CD8-positive, alpha-beta memory T cell (primary cell): ENCODE measurements around the gene LCTL. TPM values are rescaled to one million over a fixed set of nuclear protein-coding genes. Genes with fewer than 3 reads are reported as not detected.

ENCODE experiments used
- CTCF ChIA-PET: fragments of 350-600 bp; sonication (Branson Sonifier 250); formaldehyde crosslinking; loops from one replicate; lab custom pipeline; 2021; ENCODE audit warnings: antibody characterized with exemption; lab: Charles Lee
- POLR2A ChIA-PET: fragments of 350-600 bp; sonication (Branson Sonifier 250); formaldehyde crosslinking; loops from one replicate; lab custom pipeline; 2021; ENCODE audit warnings: antibody characterized with exemption; lab: Charles Lee
- DNase-seq, 5 donors: peaks; one replicate each; pipeline versions ENCODE4 v3.0.0 to v3.0.0-alpha.2; 2020 to 2022; ENCODE audit warnings: mixed read lengths in 1 of 5
- H3K27ac ChIP-seq: one replicate; pipeline ENCODE4 v1.7.0; 2013; ENCODE audit warnings: low read depth, mild to moderate bottlenecking, low read length, moderate library complexity
- H3K27me3 ChIP-seq: 2 replicates; pipeline ENCODE4 v1.7.0; 2013; ENCODE audit warnings: low read length, mild to moderate bottlenecking; ENCODE audit not compliant: insufficient read depth, poor library complexity, severe bottlenecking
- H3K36me3 ChIP-seq: 2 replicates; pipeline ENCODE4 v1.7.0; 2013; ENCODE audit warnings: mild to moderate bottlenecking, low read length, moderate library complexity; ENCODE audit not compliant: insufficient read depth
- H3K4me1 ChIP-seq: 2 replicates; pipeline ENCODE4 v1.7.0; 2013; ENCODE audit warnings: mild to moderate bottlenecking, low read length, moderate library complexity; ENCODE audit not compliant: insufficient read depth
- H3K4me3 ChIP-seq: 2 replicates; pipeline ENCODE4 v1.7.0; 2013; ENCODE audit warnings: mild to moderate bottlenecking, low read length
- H3K9me3 ChIP-seq: 2 replicates; pipeline ENCODE4 v1.7.0; 2013; ENCODE audit warnings: mild to moderate bottlenecking, low read length
- H3K27ac Mint-ChIP-seq, 8 donors: one replicate each; pipeline ENCODE4 v1.8.0; 2020 to 2021; ENCODE audit warnings: mixed read lengths in 8 of 8, mild to moderate bottlenecking in 6 of 8, inconsistent platforms in 3 of 8, moderate library complexity in 3 of 8
- H3K27me3 Mint-ChIP-seq, 2 donors: one replicate each; pipeline ENCODE4 v1.8.0; 2020 to 2021; ENCODE audit warnings: mixed read lengths in 2 of 2, mild to moderate bottlenecking in 1 of 2, moderate library complexity in 1 of 2
- H3K36me3 Mint-ChIP-seq, 3 donors: one replicate each; pipeline ENCODE4 v1.8.0; 2020 to 2021; ENCODE audit warnings: mixed read lengths in 3 of 3, inconsistent platforms in 1 of 3, mild to moderate bottlenecking in 1 of 3
- H3K4me1 Mint-ChIP-seq, 3 donors: one replicate each; pipeline ENCODE4 v1.8.0; 2020 to 2021; ENCODE audit warnings: mixed read lengths in 3 of 3, inconsistent platforms in 1 of 3, mild to moderate bottlenecking in 1 of 3
- H3K4me3 Mint-ChIP-seq, 7 donors: one replicate each; pipeline ENCODE4 v1.8.0; 2020 to 2021; ENCODE audit warnings: mixed read lengths in 7 of 7, mild to moderate bottlenecking in 6 of 7, moderate library complexity in 4 of 7, inconsistent platforms in 2 of 7
- H3K9me3 Mint-ChIP-seq, 5 donors: one replicate each; pipeline ENCODE4 v1.8.0; 2020 to 2022; ENCODE audit warnings: mixed read lengths in 5 of 5, mild to moderate bottlenecking in 3 of 5, moderate library complexity in 2 of 5, inconsistent platforms in 1 of 5
- polyA plus RNA-seq: library from polyadenylated mRNA; unstranded; fragments of 300-500 nt; fragmentation: Illumina TruSeq; gene quantifications from one replicate; pipeline ENCODE4 v1.2.3, GENCODE V29; 2021
- total RNA-seq, 2 experiments: library from RNA; stranded (reverse); gene quantifications; one replicate each; pipeline ENCODE4 v1.2.3, GENCODE V29; 2021

Gene LCTL
- total RNA-seq, result not detected
- not detected for polyA plus RNA-seq

- H3K9me3 ChIP-seq, result no peaks in the 10 kb centered on the region
- H3K36me3 Mint-ChIP-seq, result no peaks in the 10 kb centered on the region
Observed at GRCh38 chr15:66565741-66566144, at the start of gene LCTL. LCTL (minus strand) TSS chr15:66565998; CDS start chr15:66565365, 633 bp downstream.

GRCh38 chr15:66614951-66615760 lies 49.4 kb upstream of the LCTL start:
- CTCF ChIA-PET, result no interaction called here
- H3K36me3 Mint-ChIP-seq, result no peaks in the 10 kb centered on the region
- no peak overlapping the region for H3K27ac Mint-ChIP-seq
- no peak for DNase-seq
- no peaks in the 10 kb centered on the region for H3K27me3 ChIP-seq
- no peak overlapping the region for H3K4me3 Mint-ChIP-seq
- no peak overlapping the region for H3K4me3 ChIP-seq
- H3K36me3 ChIP-seq, result no peaks in the 10 kb centered on the region
- no peak overlapping the region for H3K27ac ChIP-seq
- peaks cover 0 to 4% (median 0%) of the 10 kb centered on the region in 3 donors for H3K4me1 Mint-ChIP-seq
- no peaks in the 10 kb centered on the region for H3K9me3 Mint-ChIP-seq
- POLR2A ChIA-PET, result no interaction called here
- H3K9me3 ChIP-seq, result no peaks in the 10 kb centered on the region
- H3K4me1 ChIP-seq, result peaks cover 3% of the 10 kb centered on the region
- peaks cover 6 to 11% of the 10 kb centered on the region in 2 donors for H3K27me3 Mint-ChIP-seq

More at GRCh38 chr15:66565741-66566144, at the start of gene LCTL:
- Mint-ChIP-seq H3K9me3 (no peaks in the 10 kb centered on the region), H3K4me1 (peaks cover 5 to 6% (median 6%) of the 10 kb centered on the region in 3 donors), H3K27ac (peak within 1 kb of the TSS in 2 of 8 donors; percentile 50 to 82), H3K4me3 (peak within 1 kb of the TSS in 2 of 7 donors; percentile 41 to 49), H3K27me3 (peaks cover 0 to 4% of the 10 kb centered on the region in 2 donors)
- POLR2A ChIA-PET, result interaction anchor here (0.5 kb wide), 1 partner anchor 1019 kb away, joined by 4 read pairs; no protein-coding TSS in a partner anchor
- Histone ChIP-seq H3K27me3 (no peaks in the 10 kb centered on the region), H3K4me3 (no peak within 1 kb of the TSS), H3K4me1 (no peaks in the 10 kb centered on the region), H3K36me3 (no peaks in the 10 kb centered on the region), H3K27ac (no peak within 1 kb of the TSS)
- DNase-seq, result no peak
- CTCF ChIA-PET, result interaction anchor here (0.8 to 1.2 kb wide), 2 partner anchors 11 to 441 kb away, joined by 3 read pairs; no protein-coding TSS in a partner anchor

- DNase-seq, result no peak
- H3K4me1 ChIP-seq, result peaks cover 3% of the 10 kb centered on the region
- H3K27me3 Mint-ChIP-seq, result peaks cover 0 to 6% of the 10 kb centered on the region in 2 donors
- ChIA-PET POLR2A (no interaction called here), CTCF (no interaction called here)
- H3K36me3 ChIP-seq, result no peaks in the 10 kb centered on the region
- no peaks in the 10 kb centered on the region for H3K9me3 Mint-ChIP-seq
- no peaks in the 10 kb centered on the region for H3K27me3 ChIP-seq
- no peak overlapping the region for H3K27ac Mint-ChIP-seq
- H3K4me3 Mint-ChIP-seq, result no peak overlapping the region
- no peak overlapping the region for H3K27ac ChIP-seq
- no peak overlapping the region for H3K4me3 ChIP-seq
- H3K4me1 Mint-ChIP-seq, result peaks cover 0 to 4% (median 0%) of the 10 kb centered on the region in 3 donors
- H3K9me3 ChIP-seq, result no peaks in the 10 kb centered on the region
- no peaks in the 10 kb centered on the region for H3K36me3 Mint-ChIP-seq
Observed at GRCh38 chr15:66614456-66614855, 48.7 kb upstream of the LCTL start.

- Mint-ChIP-seq H3K27me3 (peaks cover 0 to 2% of the 10 kb centered on the region in 2 donors), H3K9me3 (no peaks in the 10 kb centered on the region), H3K27ac (peak overlapping the region in 1 of 8 donors; percentile 12), H3K4me3 (no peak overlapping the region), H3K4me1 (peaks cover 0 to 4% (median 0%) of the 10 kb centered on the region in 3 donors), H3K36me3 (no peaks in the 10 kb centered on the region)
- no peak overlapping the region for H3K4me3 ChIP-seq
- H3K27ac ChIP-seq, result no peak overlapping the region
- DNase-seq, result no peak
- ChIA-PET CTCF (no interaction called here), POLR2A (no interaction called here)
- no peaks in the 10 kb centered on the region for H3K9me3 ChIP-seq
- H3K27me3 ChIP-seq, result no peaks in the 10 kb centered on the region
- H3K36me3 ChIP-seq, result no peaks in the 10 kb centered on the region
- peaks cover 3% of the 10 kb centered on the region for H3K4me1 ChIP-seq
Observed at GRCh38 chr15:66613743-66614142, 47.9 kb upstream of the LCTL start.

GRCh38 chr15:66611257-66612053 lies 45.7 kb upstream of the LCTL start:
- Histone ChIP-seq H3K36me3 (no peaks in the 10 kb centered on the region), H3K4me3 (no peak overlapping the region), H3K27me3 (no peaks in the 10 kb centered on the region), H3K4me1 (peaks cover 3% of the 10 kb centered on the region), H3K9me3 (no peaks in the 10 kb centered on the region), H3K27ac (no peak overlapping the region)
- H3K27ac Mint-ChIP-seq, result no peak overlapping the region
- POLR2A ChIA-PET, result no interaction called here
- DNase-seq, result no peak
- peaks cover 0 to 4% (median 0%) of the 10 kb centered on the region in 3 donors for H3K4me1 Mint-ChIP-seq
- no peaks in the 10 kb centered on the region for H3K36me3 Mint-ChIP-seq
- CTCF ChIA-PET, result no interaction called here
- H3K27me3 Mint-ChIP-seq, result no peaks in the 10 kb centered on the region
- H3K9me3 Mint-ChIP-seq, result no peaks in the 10 kb centered on the region
- H3K4me3 Mint-ChIP-seq, result no peak overlapping the region

- H3K27ac ChIP-seq, result no peak overlapping the region
- H3K4me1 ChIP-seq, result peaks cover 3% of the 10 kb centered on the region
- H3K27me3 ChIP-seq, result no peaks in the 10 kb centered on the region
- no peak for DNase-seq
- no peaks in the 10 kb centered on the region for H3K36me3 ChIP-seq
- H3K27me3 Mint-ChIP-seq, result no peaks in the 10 kb centered on the region
- peak overlapping the region in 1 of 8 donors; percentile 43 for H3K27ac Mint-ChIP-seq
- no peaks in the 10 kb centered on the region for H3K36me3 Mint-ChIP-seq
- no peaks in the 10 kb centered on the region for H3K9me3 Mint-ChIP-seq
- no peak overlapping the region for H3K4me3 Mint-ChIP-seq
- POLR2A ChIA-PET, result no interaction called here
- H3K4me1 Mint-ChIP-seq, result peaks cover 0 to 4% (median 0%) of the 10 kb centered on the region in 3 donors
- CTCF ChIA-PET, result interaction anchor here (1.5 kb wide), 1 partner anchor 9 kb away, joined by 3 read pairs; no protein-coding TSS in a partner anchor
- H3K9me3 ChIP-seq, result no peaks in the 10 kb centered on the region
- no peak overlapping the region for H3K4me3 ChIP-seq
Observed at GRCh38 chr15:66609876-66610275, 44.1 kb upstream of the LCTL start.

GRCh38 chr15:66608881-66609280 lies 43.1 kb upstream of the LCTL start:
- no peaks in the 10 kb centered on the region for H3K9me3 Mint-ChIP-seq
- H3K27me3 ChIP-seq, result peaks cover under 1% of the 10 kb centered on the region
- H3K27ac ChIP-seq, result no peak overlapping the region
- no peaks in the 10 kb centered on the region for H3K36me3 ChIP-seq
- H3K27me3 Mint-ChIP-seq, result peaks cover 0 to 3% of the 10 kb centered on the region in 2 donors
- no peak overlapping the region for H3K4me3 Mint-ChIP-seq
- no peak for DNase-seq
- ChIA-PET CTCF (interaction anchor here (1.5 kb wide), 1 partner anchor 10 kb away, joined by 3 read pairs; no protein-coding TSS in a partner anchor), POLR2A (no interaction called here)
- no peak overlapping the region for H3K27ac Mint-ChIP-seq
- H3K4me1 ChIP-seq, result peaks cover 3% of the 10 kb centered on the region
- no peaks in the 10 kb centered on the region for H3K36me3 Mint-ChIP-seq
- peaks cover 0 to 4% (median 0%) of the 10 kb centered on the region in 3 donors for H3K4me1 Mint-ChIP-seq
- no peaks in the 10 kb centered on the region for H3K9me3 ChIP-seq
- no peak overlapping the region for H3K4me3 ChIP-seq
